HepG2 (cell line): ENCODE measurements around the gene SERTAD3. TPM values are rescaled to one million over a fixed set of nuclear protein-coding genes. Genes with fewer than 3 reads are reported as not detected.

Experiments used
- CBX1 ChIP-seq: IDR thresholded peaks from one replicate; pipeline ENCODE4 v1.6.1; 2016; ENCODE audit warnings: antibody characterized with exemption, low read depth
- CREB1 ChIP-seq, 2 experiments: fragments of 450-650 bp in 1 of 2; IDR thresholded peaks; 2 replicates each; pipeline ENCODE4 v1.6.1; 2016 to 2017; ENCODE audit warnings: control low read depth in 1 of 2, mild to moderate bottlenecking in 1 of 2, missing compliant biosample characterization in 1 of 2, missing genetic modification characterization in 1 of 2
- DMAP1 ChIP-seq: IDR thresholded peaks from 2 replicates; pipeline ENCODE4 v1.6.1; 2016
- ELF4 ChIP-seq: sonication (generic); formaldehyde crosslinking; IDR thresholded peaks from 2 replicates; pipeline ENCODE4 v1.5.0; 2020; ENCODE audit warnings: missing genetic modification reagents, mild to moderate bottlenecking, moderate library complexity, borderline replicate concordance
- GATAD1 ChIP-seq: IDR thresholded peaks from 2 replicates; pipeline ENCODE4 v1.6.1; 2016; ENCODE audit warnings: missing genetic modification reagents, missing compliant biosample characterization
- MATR3 ChIP-seq: sonication (generic); formaldehyde crosslinking; IDR thresholded peaks from 2 replicates; pipeline ENCODE4 v1.4.0; 2020; ENCODE audit warnings: missing genetic modification reagents
- MEF2D ChIP-seq: sonication (generic); formaldehyde crosslinking; IDR thresholded peaks from 2 replicates; pipeline ENCODE4 v1.5.1; 2020; ENCODE audit warnings: mild to moderate bottlenecking, missing genetic modification reagents
- NFE2L2 ChIP-seq: fragments of 150-350 bp; IDR thresholded peaks from 2 replicates; pipeline ENCODE4 v1.6.1; 2014; ENCODE audit warnings: low read length
- RFXANK ChIP-seq: IDR thresholded peaks from 2 replicates; pipeline ENCODE4 v1.6.1; 2016
- RXRA ChIP-seq: sonication (generic); formaldehyde crosslinking; IDR thresholded peaks from 2 replicates; pipeline ENCODE4 v1.5.1; 2020; ENCODE audit warnings: missing genetic modification reagents
- SMARCC2 ChIP-seq: fragments of 450-650 bp; IDR thresholded peaks from 2 replicates; pipeline ENCODE4 v1.6.1; 2017; ENCODE audit warnings: antibody characterized with exemption, mild to moderate bottlenecking
- SPEN ChIP-seq: sonication (generic); formaldehyde crosslinking; IDR thresholded peaks from 2 replicates; pipeline ENCODE4 v1.5.1; 2020; ENCODE audit warnings: low read depth, mild to moderate bottlenecking, missing genetic modification reagents
- TBP ChIP-seq: sonication (generic); formaldehyde crosslinking; IDR thresholded peaks from 2 replicates; pipeline ENCODE4 v1.5.0; 2020; ENCODE audit warnings: missing genetic modification reagents
- ZBTB7B ChIP-seq: sonication (generic); formaldehyde crosslinking; IDR thresholded peaks from 2 replicates; pipeline ENCODE4 v1.4.0; 2020; ENCODE audit warnings: missing genetic modification reagents
- ZBTB8A ChIP-seq: sonication (generic); formaldehyde crosslinking; IDR thresholded peaks from 2 replicates; pipeline ENCODE4 v1.4.0; 2020; ENCODE audit warnings: mild to moderate bottlenecking, low read depth, missing genetic modification reagents, borderline replicate concordance
- ZNF441 ChIP-seq: sonication (generic); formaldehyde crosslinking; IDR thresholded peaks from 2 replicates; pipeline ENCODE4 v1.7.0; 2021; ENCODE audit warnings: missing genetic modification reagents, borderline replicate concordance
- ZNF670 ChIP-seq: sonication (generic); formaldehyde crosslinking; IDR thresholded peaks from 2 replicates; pipeline ENCODE4 v1.8.0; 2022; ENCODE audit warnings: mild to moderate bottlenecking, missing genetic modification reagents, borderline replicate concordance
- polyA plus RNA-seq, 8 experiments: library from polyadenylated mRNA; depleted of rRNA in 3 of 8; stranded (reverse) in 7 of 8; unstranded in 1 of 8; fragments of >200 nt; fragmentation: Illumina TruSeq in 4 of 8; extraction: Trizol in 4 of 8; gene quantifications; 2 replicates each; pipeline versions ENCODE4 v1.2.1 to v1.2.3, GENCODE V29; 2011 to 2016; ENCODE audit warnings: low read depth in 4 of 8, missing spikeins in 1 of 8, mixed read lengths in 1 of 8; ENCODE audit not compliant: insufficient read depth in 1 of 8
- total RNA-seq, 5 experiments: library from RNA; depleted of rRNA; stranded (reverse); fragments of >200 nt; fragmentation: Illumina TruSeq; extraction: Trizol; gene quantifications; 2 replicates each; pipeline ENCODE4 v1.2.3, GENCODE V29; 2016; ENCODE audit warnings: low read depth in 1 of 5
- TF ChIP-seq, protein P1 (sequence below): sonication (generic); formaldehyde crosslinking; IDR thresholded peaks from 2 replicates; pipeline ENCODE4 v1.4.0; 2020; ENCODE audit warnings: mild to moderate bottlenecking, missing genetic modification reagents
- TF ChIP-seq, protein P2 (sequence below): sonication (generic); formaldehyde crosslinking; IDR thresholded peaks from 2 replicates; pipeline ENCODE4 v1.8.0; 2023; ENCODE audit warnings: mild to moderate bottlenecking, missing genetic modification reagents
- TF ChIP-seq, protein P3 (sequence below): sonication (generic); formaldehyde crosslinking; conservative IDR thresholded peaks from 2 replicates; pipeline ENCODE4 v1.4.0; 2020; ENCODE audit warnings: missing genetic modification reagents
- TF ChIP-seq, protein P4 (sequence below): IDR thresholded peaks from 2 replicates; pipeline ENCODE4 v1.6.1; 2016; ENCODE audit warnings: low read depth, control low read depth
- TF ChIP-seq, protein P5 (sequence below): sonication (generic); formaldehyde crosslinking; IDR thresholded peaks from 2 replicates; pipeline ENCODE4 v1.4.0; 2020; ENCODE audit warnings: missing genetic modification reagents, borderline replicate concordance

The SERTAD3 gene
- total and polyA plus RNA-seq, 2 of the 13 experiments (the other 11 are each of a cell fraction or from before 2014, with no cell fraction given): 9.6 to 16.9 TPM

DNA sequence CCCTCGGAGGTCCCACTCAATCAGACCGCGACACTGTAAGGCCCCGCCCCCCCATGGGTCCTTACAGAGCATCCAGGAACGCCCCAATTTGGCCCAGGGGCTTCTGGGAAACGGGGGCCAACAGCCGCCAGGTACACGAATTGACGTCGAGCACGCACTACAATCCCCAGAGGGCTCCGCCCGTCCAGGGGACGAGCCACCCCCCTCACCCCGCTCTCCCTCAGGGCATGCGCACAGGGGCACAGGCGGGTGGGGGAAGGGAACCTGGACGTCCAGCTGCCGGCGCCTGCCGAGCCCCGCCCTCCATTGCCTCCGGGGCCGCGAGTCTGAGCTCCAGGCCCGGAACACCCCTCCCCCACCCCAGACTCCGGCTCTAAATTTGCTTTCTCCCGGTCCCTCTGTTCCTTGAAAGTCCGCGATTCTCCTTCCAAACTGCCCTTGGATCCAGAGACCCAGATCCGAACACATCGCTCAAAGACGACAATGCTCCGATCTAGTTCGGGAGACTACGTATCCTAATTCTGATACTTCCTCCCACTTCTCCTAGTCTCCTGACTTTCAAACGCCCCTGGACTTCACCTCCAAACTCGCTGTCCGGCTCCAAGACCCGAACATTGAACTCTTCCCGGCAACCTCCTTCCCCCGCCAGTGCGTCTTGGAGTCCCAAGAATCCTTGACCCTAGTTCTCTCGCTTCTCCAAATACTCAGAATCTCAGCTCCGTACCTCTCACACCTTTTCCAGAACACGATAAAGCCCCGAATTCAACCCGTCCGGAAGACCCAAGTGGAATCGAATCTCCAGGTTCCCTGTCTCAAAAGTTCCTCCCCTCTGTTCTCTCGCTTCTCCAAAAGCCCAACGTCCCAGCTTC lies 770 bp downstream of the SERTAD3 start (continued):
- no peak for TF ChIP-seq RFXANK (CRISPR knock-in tag)
- 0 out of 2 replicates have a peak, but pooled peaks have one; percentile 51 for TF ChIP-seq SPEN (CRISPR knock-in tag)
- no peak for TF ChIP-seq MATR3 (CRISPR knock-in tag)
- TF ChIP-seq ZBTB7B (CRISPR knock-in tag): no peak
- TF ChIP-seq, protein P1, sequence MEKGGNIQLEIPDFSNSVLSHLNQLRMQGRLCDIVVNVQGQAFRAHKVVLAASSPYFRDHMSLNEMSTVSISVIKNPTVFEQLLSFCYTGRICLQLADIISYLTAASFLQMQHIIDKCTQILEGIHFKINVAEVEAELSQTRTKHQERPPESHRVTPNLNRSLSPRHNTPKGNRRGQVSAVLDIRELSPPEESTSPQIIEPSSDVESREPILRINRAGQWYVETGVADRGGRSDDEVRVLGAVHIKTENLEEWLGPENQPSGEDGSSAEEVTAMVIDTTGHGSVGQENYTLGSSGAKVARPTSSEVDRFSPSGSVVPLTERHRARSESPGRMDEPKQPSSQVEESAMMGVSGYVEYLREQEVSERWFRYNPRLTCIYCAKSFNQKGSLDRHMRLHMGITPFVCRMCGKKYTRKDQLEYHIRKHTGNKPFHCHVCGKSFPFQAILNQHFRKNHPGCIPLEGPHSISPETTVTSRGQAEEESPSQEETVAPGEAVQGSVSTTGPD (CRISPR knock-in tag): no peak
- TF ChIP-seq, protein P2, sequence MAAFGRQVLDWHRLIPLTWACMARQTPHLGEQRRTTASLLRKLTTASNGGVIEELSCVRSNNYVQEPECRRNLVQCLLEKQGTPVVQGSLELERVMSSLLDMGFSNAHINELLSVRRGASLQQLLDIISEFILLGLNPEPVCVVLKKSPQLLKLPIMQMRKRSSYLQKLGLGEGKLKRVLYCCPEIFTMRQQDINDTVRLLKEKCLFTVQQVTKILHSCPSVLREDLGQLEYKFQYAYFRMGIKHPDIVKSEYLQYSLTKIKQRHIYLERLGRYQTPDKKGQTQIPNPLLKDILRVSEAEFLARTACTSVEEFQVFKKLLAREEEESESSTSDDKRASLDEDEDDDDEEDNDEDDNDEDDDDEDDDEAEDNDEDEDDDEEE: 0 out of 2 replicates have a peak, but pooled peaks have one; percentile 15
- TF ChIP-seq, protein P3, sequence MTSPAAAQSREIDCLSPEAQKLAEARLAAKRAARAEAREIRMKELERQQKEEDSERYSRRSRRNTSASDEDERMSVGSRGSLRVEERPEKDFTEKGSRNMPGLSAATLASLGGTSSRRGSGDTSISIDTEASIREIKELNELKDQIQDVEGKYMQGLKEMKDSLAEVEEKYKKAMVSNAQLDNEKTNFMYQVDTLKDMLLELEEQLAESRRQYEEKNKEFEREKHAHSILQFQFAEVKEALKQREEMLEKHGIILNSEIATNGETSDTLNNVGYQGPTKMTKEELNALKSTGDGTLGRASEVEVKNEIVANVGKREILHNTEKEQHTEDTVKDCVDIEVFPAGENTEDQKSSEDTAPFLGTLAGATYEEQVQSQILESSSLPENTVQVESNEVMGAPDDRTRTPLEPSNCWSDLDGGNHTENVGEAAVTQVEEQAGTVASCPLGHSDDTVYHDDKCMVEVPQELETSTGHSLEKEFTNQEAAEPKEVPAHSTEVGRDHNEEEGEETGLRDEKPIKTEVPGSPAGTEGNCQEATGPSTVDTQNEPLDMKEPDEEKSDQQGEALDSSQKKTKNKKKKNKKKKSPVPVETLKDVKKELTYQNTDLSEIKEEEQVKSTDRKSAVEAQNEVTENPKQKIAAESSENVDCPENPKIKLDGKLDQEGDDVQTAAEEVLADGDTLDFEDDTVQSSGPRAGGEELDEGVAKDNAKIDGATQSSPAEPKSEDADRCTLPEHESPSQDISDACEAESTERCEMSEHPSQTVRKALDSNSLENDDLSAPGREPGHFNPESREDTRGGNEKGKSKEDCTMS (CRISPR knock-in tag): no peak
- TF ChIP-seq GATAD1 (CRISPR knock-in tag): peak; percentile 75
- peak; percentile 87 for TF ChIP-seq CBX1
- TF ChIP-seq, protein P4, sequence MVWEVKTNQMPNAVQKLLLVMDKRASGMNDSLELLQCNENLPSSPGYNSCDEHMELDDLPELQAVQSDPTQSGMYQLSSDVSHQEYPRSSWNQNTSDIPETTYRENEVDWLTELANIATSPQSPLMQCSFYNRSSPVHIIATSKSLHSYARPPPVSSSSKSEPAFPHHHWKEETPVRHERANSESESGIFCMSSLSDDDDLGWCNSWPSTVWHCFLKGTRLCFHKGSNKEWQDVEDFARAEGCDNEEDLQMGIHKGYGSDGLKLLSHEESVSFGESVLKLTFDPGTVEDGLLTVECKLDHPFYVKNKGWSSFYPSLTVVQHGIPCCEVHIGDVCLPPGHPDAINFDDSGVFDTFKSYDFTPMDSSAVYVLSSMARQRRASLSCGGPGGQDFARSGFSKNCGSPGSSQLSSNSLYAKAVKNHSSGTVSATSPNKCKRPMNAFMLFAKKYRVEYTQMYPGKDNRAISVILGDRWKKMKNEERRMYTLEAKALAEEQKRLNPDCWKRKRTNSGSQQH: peak; percentile 73; the same call in 1 of the 2 replicates
- no peak; the same call in 1 of the 2 replicates for TF ChIP-seq ELF4 (CRISPR knock-in tag)
- TF ChIP-seq TBP (CRISPR knock-in tag): no peak
- TF ChIP-seq SMARCC2: no peak
- no peak for TF ChIP-seq ZNF670 (CRISPR knock-in tag)
- no peak for TF ChIP-seq ZBTB8A (CRISPR knock-in tag)
- TF ChIP-seq ZNF441 (CRISPR knock-in tag): 0 out of 2 replicates have a peak, but pooled peaks have one; percentile 28
- TF ChIP-seq MEF2D (CRISPR knock-in tag): peak; percentile 59; the same call in 1 of the 2 replicates
- peak; percentile 76; the same call in 1 of the 2 replicates for TF ChIP-seq RXRA
- peak; percentile 47; the same call in 1 of the 2 replicates for TF ChIP-seq DMAP1 (CRISPR knock-in tag)
- TF ChIP-seq, protein P5, sequence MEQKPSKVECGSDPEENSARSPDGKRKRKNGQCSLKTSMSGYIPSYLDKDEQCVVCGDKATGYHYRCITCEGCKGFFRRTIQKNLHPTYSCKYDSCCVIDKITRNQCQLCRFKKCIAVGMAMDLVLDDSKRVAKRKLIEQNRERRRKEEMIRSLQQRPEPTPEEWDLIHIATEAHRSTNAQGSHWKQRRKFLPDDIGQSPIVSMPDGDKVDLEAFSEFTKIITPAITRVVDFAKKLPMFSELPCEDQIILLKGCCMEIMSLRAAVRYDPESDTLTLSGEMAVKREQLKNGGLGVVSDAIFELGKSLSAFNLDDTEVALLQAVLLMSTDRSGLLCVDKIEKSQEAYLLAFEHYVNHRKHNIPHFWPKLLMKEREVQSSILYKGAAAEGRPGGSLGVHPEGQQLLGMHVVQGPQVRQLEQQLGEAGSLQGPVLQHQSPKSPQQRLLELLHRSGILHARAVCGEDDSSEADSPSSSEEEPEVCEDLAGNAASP (CRISPR knock-in tag): peak; percentile 63; the same call in 1 of the 2 replicates
- TF ChIP-seq NFE2L2: no peak
- TF ChIP-seq CREB1 (IDR thresholded peaks at IDR 0.05): peak; percentile 80
- peak; percentile 89 for TF ChIP-seq CREB1 (CRISPR knock-in tag; IDR thresholded peaks at IDR 0.05)
